ENCODE measurements around the gene MEG3.

DNA sequence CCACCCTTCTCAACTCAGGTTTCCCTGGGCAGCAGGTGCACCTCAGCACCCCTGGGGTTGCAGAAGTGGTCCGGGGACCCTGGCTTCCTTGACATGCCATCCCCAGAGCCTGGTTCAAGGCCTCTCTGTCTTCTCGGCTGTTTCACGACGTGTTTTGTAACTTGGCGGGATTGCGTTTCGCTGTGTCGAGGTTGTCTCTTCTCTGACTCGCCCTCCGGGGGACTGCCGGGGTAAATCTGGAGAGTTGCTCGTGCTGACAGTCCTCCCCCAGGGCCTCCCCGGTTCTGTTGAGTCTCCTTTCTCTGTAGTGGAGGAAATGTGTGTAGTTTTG is 25.6 kb downstream of the MEG3 start:
- TF ChIP-seq, protein P1, sequence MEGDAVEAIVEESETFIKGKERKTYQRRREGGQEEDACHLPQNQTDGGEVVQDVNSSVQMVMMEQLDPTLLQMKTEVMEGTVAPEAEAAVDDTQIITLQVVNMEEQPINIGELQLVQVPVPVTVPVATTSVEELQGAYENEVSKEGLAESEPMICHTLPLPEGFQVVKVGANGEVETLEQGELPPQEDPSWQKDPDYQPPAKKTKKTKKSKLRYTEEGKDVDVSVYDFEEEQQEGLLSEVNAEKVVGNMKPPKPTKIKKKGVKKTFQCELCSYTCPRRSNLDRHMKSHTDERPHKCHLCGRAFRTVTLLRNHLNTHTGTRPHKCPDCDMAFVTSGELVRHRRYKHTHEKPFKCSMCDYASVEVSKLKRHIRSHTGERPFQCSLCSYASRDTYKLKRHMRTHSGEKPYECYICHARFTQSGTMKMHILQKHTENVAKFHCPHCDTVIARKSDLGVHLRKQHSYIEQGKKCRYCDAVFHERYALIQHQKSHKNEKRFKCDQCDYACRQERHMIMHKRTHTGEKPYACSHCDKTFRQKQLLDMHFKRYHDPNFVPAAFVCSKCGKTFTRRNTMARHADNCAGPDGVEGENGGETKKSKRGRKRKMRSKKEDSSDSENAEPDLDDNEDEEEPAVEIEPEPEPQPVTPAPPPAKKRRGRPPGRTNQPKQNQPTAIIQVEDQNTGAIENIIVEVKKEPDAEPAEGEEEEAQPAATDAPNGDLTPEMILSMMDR (conservative IDR thresholded peaks at IDR 0.05; ENCODE audit: low read length): no peak
- no peak for TF ChIP-seq EZH2phosphoT487 (IDR thresholded peaks at IDR 0.05; ENCODE audit: borderline replicate concordance)

All from Loucy (cell line).